Keratinocyte (primary cell): ENCODE data around the gene LILRB4.

Source experiments
- CTCF ChIP-seq, 3 experiments: IDR thresholded peaks in 1 of 3; conservative IDR thresholded peaks in 1 of 3; optimal IDR thresholded peaks in 1 of 3; 2 replicates in 2 of 3; 3 replicates in 1 of 3; pipeline versions ENCODE3 to v1.5.1; 2011; ENCODE audit warnings: low read length in 3 of 3, mild to moderate bottlenecking in 3 of 3, moderate library complexity in 2 of 3, control low read depth in 1 of 3, inconsistent platforms in 1 of 3; ENCODE audit not compliant: insufficient read depth in 2 of 3; ENCODE audit errors: extremely low read depth in 1 of 3
- EZH2 ChIP-seq: IDR thresholded peaks from one replicate; pipeline ENCODE4 v1.6.1; 2012; ENCODE audit warnings: inconsistent platforms, mild to moderate bottlenecking, low read length, moderate library complexity

DNA sequence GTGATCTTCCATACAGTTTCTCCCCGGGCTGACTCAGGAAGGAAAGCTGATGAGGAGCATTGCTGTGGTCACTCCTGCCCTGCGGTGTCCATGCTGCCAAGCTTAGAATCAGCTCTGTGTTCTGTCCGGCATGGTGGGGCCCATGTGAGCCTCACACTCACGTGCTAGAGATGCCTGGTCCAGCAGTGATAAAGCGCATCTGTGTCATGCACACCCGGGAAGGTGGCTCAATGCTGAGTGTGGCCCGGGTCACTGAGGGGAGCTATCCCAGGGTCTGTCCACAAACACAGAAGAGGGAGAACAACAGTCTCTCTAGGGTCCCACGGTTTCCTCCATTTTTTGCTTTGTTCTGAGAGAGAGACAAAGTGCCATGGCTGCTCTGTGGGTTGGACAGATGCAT lies 36.0 kb upstream of the LILRB4 start:
- TF ChIP-seq EZH2, result no peak
- TF ChIP-seq CTCF (optimal IDR thresholded peaks at IDR 0.05 in 1 of 3, IDR thresholded peaks at IDR 0.05 in 1 of 3, conservative IDR thresholded peaks at IDR 0.05 in 1 of 3; ENCODE audit: extremely low read depth in 1 of 3, insufficient read depth in 2 of 3, low read length in 3 of 3), result no peak
